A673 (cell line): Measurements from ENCODE around the gene BUD23.

Experiments
- EZH2 ChIP-seq: fragments of 200-600 bp; sonication (generic); IDR thresholded peaks from 2 replicates; pipeline ENCODE4 v1.6.1; 2017; ENCODE audit warnings: borderline replicate concordance, low read depth, mild to moderate bottlenecking, mixed read lengths, antibody characterized with exemption, low read length; ENCODE audit not compliant: poor library complexity, severe bottlenecking
- TF ChIP-seq, protein P1 (sequence below): fragments of 300-800, 200-600 bp; sonication (generic); conservative IDR thresholded peaks from 2 replicates; pipeline ENCODE4 v1.5.1; 2017; ENCODE audit warnings: low read depth, mild to moderate bottlenecking, antibody characterized with exemption, low read length, moderate library complexity, mixed read lengths

DNA sequence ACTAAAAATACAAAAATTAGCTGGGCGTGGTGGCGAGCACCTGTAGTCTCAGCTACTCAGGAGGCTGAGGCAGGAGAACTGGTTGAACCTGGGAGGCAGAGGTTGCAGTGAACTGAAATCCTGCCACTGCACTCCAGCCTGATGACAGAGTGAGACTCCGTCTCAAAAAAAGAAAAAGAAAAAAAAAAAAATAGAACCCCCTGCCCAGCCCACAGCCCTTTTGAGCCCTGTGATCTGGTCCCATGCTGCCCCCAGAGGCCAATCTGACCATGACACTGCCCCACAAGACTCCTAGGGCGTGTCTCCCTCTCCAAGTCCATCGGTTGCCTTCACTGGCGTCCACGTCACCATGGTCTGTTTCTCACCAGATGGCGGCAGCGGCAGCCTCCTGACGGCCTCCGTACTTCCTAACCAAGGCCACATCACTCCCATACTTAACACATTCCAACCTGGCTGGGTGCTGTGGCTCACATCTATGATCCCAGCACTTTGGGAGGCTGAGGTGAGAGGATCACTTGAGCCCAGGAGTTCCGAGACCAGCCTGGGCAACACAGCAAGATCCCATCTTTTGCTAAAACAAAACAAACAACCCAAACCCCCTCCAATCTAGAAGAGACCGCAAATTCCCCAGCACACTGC lies 18.1 kb downstream of the BUD23 start:
- TF ChIP-seq, protein P1, sequence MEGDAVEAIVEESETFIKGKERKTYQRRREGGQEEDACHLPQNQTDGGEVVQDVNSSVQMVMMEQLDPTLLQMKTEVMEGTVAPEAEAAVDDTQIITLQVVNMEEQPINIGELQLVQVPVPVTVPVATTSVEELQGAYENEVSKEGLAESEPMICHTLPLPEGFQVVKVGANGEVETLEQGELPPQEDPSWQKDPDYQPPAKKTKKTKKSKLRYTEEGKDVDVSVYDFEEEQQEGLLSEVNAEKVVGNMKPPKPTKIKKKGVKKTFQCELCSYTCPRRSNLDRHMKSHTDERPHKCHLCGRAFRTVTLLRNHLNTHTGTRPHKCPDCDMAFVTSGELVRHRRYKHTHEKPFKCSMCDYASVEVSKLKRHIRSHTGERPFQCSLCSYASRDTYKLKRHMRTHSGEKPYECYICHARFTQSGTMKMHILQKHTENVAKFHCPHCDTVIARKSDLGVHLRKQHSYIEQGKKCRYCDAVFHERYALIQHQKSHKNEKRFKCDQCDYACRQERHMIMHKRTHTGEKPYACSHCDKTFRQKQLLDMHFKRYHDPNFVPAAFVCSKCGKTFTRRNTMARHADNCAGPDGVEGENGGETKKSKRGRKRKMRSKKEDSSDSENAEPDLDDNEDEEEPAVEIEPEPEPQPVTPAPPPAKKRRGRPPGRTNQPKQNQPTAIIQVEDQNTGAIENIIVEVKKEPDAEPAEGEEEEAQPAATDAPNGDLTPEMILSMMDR, result peak; percentile 58
- no peak for TF ChIP-seq EZH2
